Left colon (tissue), 2 donors: ENCODE measurements around the gene FANCI. TPM values are rescaled to one million over a fixed set of nuclear protein-coding genes. Genes with fewer than 3 reads are reported as not detected.
A peak's percentile ranks its signal among the peaks of the same experiment; 100 is the strongest.
"Not testable (repeated sequence)": the region's sequence is repeated elsewhere in the genome, so short reads cannot be mapped to it uniquely, and the experiment has no call there.

Experiments
- ATAC-seq: fragments of 200-7000 bp; cut with Tn5 transposase; one replicate; pipeline ENCODE4 v1.9.1; 2020; ENCODE audit warnings: mild to moderate bottlenecking, moderate library complexity
- DNase-seq, 2 donors: peaks; one replicate each; pipeline ENCODE4 v3.0.0-alpha.2; 2020
- intact Hi-C, 2 donors: fragments of 100-400 bp; cut with DNase I in 1 of 2; cut with micrococcal nuclease in 1 of 2; formaldehyde crosslinking; loops; one replicate each; pipeline versions ENCODE4 v1.11.2 to v1.14.0; 2022; cut with DNase I, micrococcal nuclease
- total RNA-seq, 2 donors: library from RNA; stranded (reverse); fragmentation: NEBNext Ultra II Directional; extraction: Animal tissue kit (Norgen Biotek cat#: 25700); gene quantifications; one replicate each; pipeline ENCODE4 v1.2.1, GENCODE V29; 2021
- donor health status: DM: no; HTN: no; CAD: no.
- donor health status: DM: yes; HTN: yes; CAD: no.

Gene FANCI
- total RNA-seq, 2 donors from 2014 or later = 7.4 to 17.3 TPM

DNA sequence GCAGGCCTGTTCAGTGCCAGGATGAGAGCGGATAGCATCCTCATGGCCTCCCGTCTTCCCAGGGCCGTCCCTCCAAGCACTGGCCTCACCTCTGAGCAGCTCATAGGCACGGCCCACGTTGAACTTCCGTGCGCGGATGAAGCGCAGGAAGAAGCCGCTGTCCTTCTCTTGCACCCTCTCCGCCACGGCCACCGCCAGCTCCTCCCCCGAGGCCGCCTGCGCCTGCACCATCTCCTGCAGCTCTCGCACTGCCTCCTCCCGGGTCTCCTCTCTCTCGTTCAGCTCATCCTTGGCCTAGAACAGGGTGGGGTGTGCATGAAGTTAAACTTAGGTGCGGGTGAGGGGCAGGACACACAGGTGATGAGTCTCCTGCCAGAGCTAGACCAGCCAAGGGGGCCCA, 26.7 kb upstream of the FANCI start:
- ATAC-seq = no peak
- no peak for DNase-seq
- intact Hi-C loops = no loop called here

DNA sequence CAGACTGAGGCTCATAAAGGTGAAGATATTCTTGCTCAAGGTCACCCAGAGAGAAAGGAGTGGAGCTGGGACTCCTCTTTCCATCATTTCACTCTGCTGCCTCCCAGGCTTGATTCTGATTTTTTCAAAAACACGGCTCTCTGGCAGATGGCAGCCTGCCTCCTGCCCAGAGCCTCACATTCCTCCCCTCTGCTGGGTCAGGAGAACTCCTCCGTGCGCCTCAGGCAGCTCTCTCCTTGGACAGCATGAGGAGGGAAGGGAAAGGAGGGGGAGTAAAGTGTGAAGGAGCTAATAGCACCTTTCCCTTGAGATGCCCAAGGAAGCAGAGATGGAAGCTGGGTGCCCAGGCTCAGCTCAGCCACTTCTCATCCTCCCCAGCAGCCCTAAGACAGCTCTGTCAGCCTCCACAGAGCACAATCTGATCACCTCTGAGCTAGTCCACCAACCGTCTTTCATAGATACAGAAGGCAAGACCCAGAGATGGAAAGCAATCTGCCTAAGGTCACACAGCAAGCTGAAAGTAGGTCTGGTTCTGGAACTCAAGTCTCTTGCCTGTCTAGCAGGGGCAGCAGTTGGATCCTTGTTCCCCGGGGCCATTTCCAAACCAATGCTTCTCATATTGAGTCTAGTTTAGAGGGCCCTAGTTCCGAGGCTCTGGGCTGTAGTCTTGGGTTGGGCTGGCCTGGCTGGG, 25.9 kb upstream of the FANCI start:
- ATAC-seq = no peak
- intact Hi-C loops = no loop called here
- DNase-seq = no peak

DNA sequence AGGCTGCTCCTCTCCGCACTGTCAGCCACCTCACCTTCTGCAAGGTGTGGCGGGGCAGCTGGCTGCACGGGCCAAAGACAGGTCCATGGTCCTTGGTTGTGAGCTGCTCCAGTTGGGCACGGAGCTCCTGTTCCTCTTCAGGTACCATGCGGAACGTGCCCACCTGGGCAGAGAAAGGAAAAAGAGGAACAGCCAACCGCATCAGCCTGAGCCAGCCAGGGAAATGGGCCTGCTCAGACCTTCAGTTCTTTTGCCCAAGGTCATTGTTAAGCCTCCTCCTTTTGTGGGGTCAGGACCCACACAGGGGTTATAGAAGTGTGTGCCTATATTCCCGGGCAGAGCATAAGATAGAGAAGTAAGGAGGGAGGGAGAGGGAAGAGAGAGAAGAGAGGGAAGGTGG, 25.2 kb upstream of the FANCI start:
- DNase-seq (no peak), ATAC-seq (no peak)
- intact Hi-C loops = no loop called here

DNA sequence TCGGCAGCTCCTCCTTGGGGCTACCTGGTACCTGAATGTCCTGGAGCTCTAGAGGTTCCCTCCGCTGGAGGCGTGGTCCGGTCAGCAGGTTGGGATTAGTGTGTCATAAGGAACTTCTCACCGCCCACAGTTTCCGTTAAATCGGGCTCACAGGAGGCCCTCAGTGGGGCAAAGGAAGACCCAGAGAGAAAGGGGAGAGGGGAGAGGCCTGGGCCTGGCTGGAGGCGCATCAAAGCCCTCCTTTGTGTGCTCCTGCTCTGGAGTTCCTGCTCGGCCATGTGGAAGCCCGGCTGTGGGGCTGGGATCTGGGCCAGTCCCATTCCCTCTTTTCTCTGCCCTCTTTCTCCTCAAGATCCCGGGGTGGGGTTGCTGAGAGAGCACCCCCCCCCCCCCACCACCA, 22.2 kb upstream of the FANCI start, which contains the start of gene RLBP1:
RLBP1 (minus strand) TSS at position 37 of the 400 bp plus-strand sequence. CDS start 2,604 bp downstream, outside the sequence.
- intact Hi-C loops = no loop called here
- DNase-seq (no peak), ATAC-seq (no peak)

DNA sequence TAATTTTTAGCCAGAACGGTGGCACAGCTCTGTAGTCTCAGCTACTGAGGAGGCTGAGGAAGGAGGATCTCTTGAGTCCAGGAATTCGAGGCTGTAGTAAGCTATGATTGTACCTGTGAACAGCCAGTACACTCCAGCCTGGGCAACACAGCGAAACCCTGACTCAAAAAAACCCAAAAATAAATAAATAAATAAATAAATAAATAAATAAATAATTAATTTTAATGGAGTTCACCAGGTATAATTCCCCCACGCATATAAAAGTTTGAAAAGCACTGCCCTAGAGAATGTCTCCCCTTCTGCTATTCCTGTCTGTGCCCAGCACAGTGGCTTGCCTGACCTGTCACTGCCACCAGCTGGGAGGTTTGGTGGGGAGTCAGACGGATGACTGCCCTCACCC, 18.2 kb upstream of the FANCI start:
- DNase-seq (no peak), ATAC-seq (no peak)
- intact Hi-C loops = no loop called here

DNA sequence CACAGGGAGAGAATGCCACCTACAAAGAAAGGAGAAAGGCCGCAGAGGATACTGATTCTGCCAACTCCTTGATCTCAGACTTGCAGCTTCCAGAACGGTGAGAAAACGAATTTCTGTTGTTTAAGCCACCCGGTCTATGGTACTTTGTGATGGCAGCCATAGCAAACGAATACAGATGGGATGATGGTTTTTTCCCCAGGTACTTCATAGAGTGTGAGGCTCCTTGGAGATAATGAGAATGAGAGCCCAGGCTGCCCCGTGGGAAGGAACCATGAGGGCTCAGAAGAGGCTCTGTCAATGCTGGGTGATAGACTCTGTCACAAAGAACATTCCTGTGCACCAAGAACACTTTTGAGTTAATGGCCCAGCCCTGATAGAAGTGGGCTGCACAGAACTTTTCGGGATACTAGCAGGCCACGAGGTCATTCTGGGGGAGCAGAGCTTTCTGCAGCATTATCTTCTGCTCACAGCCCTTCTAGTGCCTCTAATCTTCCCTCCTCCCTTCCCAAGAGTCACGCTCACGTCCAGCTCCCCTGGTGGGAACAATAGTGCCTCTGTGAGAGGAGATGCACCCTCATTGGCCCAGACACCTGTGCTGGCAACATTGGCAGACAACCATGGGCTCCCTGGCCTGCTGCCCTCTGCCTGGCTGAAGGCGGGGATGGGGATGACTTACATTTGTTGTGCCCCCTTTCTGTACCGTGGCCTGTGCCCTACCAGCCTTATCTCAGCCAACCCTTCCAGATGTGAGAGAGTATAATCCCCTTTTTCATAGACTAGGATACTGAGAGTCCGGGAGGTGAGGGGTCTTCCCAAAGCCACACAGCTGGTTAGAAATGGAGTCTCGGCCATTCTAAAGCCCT, 17.2 kb upstream of the FANCI start:
- intact Hi-C loops = no loop called here
- DNase-seq = no peak
- ATAC-seq = no peak

DNA sequence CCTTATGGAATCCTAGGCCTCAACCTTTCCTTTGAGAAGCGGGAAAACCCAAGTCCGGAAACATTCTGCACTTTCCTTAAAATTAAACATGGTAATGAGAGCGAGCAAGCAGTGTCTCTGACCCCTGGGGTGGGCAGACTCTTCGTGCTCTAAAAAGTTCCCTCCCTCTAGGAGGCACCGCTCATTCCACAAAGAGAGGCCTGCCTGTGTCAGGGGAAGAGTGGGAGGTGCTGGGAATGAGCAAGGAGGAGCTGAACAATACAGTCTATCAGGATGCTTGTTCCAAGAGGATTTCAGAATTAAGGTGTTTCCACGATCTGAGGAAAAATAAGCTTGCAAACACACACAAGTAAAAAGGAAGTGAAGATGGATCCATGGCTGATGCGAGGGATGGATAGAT, 16.4 kb upstream of the FANCI start:
- ATAC-seq (no peak), DNase-seq (no peak)
- intact Hi-C loops = no loop called here

DNA sequence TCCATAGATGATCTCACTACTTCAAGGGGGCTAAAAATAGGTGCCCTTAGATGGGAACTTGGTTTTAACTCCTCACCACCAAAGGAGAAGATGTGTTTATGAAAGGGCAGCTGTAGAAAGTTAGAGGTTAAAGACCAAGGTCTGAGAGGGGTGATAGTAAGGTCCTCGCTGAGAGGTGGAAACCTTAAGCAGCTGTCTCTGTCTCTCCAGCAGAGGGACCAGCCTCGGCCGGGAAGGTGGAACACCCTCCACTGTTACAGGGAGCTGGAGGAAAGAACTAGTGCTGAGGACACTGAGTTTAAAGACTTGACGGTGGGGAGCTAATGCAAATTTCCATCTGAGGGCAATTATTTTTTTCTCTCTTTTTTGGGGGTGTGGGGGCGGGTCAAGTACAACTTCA, 13.5 kb upstream of the FANCI start:
- intact Hi-C loops = no loop called here
- no peak for ATAC-seq

DNA sequence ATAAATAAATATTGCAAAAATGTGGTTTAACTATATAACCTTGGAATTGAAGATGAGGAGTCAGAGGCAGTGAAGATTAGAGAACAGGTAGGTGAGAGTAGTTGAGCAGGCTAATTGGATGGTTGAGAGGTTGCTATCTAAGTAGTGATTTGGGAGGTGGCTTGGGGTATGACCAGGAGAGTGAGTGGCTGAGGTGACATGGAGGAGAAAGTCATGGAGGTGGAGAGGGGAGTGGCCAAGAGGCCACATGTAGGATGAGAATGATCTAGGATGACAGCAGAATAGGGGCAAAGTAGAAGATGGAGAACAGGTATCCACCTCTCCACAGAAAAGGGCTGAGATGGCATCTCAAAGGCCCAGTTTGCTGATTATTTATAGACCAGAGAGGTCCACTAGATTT, 11.9 kb upstream of the FANCI start:
- ATAC-seq = no peak
- intact Hi-C loops = no loop called here
- DNase-seq = no peak

More for the DNA sequence above, 13.5 kb upstream of the FANCI start:
- no peak for DNase-seq

DNA sequence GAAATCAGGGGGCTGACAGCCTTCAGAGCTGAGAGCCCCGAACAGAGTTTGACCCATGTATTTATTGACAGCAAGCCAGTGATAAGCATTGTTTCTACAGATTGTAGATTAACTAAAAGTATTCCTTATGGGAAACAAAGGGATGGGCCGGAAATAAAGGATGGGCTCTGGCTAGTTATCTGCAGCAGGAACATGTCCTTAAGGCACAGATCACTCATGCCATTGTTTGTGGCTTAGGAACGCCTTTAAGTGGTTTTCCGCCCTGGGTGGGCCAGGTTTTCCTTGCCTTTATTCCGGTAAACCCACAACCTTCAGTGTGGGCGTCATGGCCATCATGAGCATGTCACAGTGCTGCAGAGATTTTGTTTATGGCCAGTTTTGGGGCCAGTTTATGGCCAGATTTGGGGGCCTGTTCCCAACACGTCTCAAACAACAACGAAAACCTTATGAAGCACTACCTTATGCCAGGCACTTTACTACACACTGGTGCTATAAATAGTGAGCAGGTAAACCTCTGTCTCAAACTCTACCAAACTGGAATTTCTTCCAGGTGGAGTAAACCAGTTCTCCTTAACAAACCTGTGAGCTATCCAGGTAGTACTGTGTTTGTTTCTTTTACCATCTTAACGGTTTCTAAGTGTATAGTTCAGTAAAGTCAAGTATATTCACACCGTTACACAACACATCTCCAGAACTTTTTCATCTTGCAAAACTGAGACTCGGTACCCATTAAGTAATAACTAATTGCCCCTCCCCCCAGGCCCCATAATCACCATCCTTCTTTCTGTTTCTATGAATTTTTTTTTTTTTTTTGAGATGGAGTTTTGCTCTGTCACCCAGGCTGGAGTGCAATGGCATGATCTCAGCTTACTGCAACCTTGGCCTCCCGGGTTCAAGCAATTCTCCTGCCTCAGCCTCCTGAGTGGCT, 3.6 kb upstream of the FANCI start:
- intact Hi-C loops, ATAC-seq, DNase-seq: not testable (repeated sequence)

DNA sequence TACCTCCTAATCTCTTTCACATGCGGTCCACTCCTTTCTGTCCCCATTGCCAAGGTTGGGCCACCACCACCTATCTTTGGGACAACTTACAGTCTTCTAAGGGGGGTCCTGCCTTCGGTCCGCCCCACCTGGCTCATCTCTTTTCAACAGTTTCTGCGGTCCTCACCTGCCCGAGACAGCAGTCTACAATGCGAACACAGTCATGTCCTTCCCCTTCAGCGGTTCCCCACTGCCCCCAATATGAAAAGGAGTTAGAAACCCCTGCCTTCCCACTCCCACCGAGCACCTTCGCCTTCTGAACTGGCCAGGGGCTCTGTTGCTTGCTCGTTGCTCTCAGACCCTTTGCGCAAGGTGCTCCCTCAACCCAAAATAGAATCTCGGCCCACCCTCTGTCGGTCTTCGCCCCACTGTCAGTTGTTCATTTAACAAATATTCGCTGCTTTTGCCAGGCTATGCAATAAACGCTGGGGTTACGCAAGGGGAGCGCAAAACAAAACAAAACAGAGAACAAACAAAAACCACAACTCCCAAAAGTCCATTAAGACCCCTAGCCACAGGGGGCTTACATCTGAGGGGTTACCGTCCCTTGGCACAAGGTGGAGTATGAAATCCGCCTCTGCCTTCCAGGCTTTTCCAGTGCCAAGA, 611 bp upstream of the FANCI start:
- ATAC-seq (no peak), DNase-seq (peak; percentile 8 to 24)
- intact Hi-C loops = no loop called here

DNA sequence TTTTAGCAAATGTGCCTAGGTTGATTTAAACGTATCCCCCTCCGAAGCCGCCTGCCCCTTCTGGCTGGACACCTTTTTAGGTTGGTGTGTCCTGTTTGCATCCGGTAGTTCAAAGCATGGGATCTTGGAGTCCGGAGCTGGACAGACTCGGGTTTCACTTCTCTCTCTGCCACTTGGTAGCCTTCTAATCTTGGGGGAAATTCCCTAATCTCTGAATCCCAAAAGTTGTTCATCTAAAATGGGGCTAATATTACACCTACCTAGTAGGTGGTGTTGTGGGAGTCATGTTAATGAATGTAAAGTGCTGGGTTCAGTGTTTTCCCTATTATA, 760 bp downstream of the FANCI start:
- DNase-seq = no peak
- intact Hi-C loops = no loop called here
- ATAC-seq = peak; percentile 19

DNA sequence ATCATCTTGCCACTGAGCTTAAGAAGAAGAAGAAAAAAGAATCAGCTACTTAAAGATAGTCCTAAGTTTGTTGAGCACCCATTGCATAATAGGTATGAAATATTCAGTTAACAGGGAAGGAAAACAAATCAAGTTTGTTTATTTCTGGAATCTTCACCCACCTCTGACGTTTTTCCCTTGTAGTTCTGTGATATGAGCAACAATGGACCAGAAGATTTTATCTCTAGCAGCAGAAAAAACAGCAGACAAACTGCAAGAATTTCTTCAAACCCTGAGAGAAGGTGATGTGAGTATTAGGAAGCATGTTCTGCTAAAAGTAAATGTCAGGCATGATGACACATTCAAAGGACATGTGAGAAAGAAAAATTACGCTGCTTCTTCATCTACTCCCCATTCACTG, 3.7 kb downstream of the FANCI start:
- intact Hi-C loops = no loop called here
- no peak for DNase-seq
- ATAC-seq = no peak

DNA sequence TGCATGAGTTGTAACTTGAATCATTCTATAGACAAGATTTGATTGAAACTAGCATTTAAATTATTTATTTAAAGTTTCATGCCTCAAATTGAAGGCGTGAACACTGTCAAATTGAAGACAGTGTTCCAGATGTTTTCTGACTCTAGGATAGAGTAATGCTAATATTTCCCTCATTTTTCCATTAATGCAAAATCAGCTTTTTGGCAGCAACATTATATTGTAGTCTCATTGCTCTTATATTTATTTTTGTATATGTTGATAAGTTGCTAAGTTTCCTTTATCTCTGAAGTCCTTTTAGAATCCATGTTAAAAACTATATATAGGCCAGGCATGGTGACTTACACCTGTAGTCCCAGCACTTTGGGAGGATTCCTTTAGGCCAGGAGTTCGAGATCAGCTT, 4.8 kb downstream of the FANCI start:
- ATAC-seq (no peak), DNase-seq (no peak)
- intact Hi-C loops = no loop called here

DNA sequence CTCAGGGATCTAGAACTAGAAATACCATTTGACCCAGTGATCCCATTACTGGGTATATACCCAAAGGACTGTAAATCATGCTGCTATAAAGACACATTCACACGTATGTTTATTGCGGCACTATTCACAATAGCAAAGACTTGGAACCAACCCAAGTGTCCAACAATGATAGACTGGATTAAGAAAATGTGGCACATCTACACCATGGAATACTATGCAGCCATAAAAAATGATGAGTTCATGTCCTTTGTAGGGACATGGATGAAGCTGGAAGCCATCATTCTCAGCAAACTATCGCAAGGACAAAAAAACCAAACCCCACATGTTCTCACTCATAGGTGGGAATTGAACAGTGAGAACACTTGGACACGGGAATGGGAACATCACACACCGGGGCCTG, 6.4 kb downstream of the FANCI start:
- DNase-seq, intact Hi-C loops, ATAC-seq: not testable (repeated sequence)

DNA sequence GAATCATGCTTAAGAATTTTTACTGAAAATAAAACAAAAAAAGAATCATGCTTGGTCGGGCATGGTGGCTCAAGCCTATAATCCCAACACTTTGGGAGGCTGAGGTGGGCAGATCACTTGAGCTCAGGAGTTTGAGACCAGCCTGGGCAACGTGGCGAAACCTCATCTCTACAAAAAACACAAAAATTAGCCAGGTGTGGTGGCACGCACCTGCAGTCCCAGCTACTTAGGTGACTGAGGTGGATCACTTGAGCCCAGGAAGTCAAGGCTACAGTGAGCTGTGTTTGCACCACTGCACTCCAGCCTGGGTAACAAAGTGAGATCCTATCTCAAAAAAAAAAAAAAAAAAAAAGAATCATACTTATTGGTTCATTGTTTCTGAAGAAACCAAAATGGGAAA, 33.5 kb downstream of the FANCI start:
- intact Hi-C loops, ATAC-seq, DNase-seq: not testable (repeated sequence)

DNA sequence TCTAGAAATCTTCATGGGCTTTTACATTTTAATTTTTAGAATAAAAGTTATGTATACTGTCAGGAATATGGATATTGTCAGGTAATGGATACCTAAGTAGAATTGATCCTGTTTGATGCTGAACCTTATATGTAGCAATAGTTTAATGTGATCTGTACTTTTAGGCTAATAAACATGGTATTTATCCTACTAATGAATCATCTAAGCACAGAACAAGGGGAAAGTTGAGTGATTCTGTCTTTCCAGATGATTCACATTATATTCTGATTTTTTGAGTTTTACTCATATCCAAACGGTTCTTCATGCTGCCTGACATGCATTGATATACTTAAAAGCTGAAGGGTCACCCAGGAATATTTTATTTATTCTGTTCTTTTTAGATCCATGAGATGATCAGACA, 34.5 kb downstream of the FANCI start:
- ATAC-seq (no peak), DNase-seq (no peak)
- intact Hi-C loops = no loop called here

DNA sequence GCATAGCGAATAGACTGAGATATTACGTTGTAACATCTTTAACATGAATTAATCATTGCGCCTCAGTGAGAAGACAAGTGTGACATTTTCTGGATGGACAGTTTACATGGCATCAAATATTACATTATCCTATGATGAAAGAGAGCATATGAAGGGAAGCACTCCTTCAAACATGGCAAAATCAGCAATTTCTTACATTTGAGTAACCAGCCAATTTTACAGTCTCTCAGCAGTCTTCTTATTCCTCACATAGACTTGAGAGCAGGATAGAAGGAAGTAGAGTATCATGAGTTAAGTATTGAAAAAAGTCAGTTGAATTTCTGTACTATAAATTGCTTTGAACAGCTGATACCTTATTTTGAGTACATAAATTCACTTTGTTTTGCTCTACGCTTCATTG, 38.9 kb downstream of the FANCI start:
- no peak for ATAC-seq
- DNase-seq = no peak
- intact Hi-C loops = no loop called here

DNA sequence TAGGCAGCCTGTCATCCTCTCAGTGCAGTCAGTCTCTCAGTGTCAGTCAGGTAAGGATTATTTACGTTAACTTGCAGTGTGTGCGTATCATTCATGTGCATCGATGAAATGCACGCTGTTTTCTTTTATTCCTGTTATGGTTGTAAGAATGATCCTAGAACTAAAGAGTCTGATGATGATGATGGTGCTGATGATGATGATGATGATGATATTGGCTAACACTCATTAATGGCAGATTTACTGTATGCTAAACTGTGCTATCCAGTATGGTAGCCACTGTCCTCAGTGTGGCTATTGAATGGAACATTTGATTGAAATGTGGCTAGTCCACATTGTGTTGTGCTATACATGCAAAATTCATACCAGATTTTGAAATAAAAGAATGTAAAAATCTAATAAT, 39.4 kb downstream of the FANCI start:
- no peak for ATAC-seq
- intact Hi-C loops = no loop called here
- no peak for DNase-seq
